ENCODE results near the gene FGF12. TPM values are rescaled to one million over a fixed set of nuclear protein-coding genes. Genes with fewer than 3 reads are reported as not detected.

FGF12 gene
- polyA plus RNA-seq, 2 of the 4 experiments (the other 2 are of a cell fraction): 0.63 to 1.1 TPM

DNA sequence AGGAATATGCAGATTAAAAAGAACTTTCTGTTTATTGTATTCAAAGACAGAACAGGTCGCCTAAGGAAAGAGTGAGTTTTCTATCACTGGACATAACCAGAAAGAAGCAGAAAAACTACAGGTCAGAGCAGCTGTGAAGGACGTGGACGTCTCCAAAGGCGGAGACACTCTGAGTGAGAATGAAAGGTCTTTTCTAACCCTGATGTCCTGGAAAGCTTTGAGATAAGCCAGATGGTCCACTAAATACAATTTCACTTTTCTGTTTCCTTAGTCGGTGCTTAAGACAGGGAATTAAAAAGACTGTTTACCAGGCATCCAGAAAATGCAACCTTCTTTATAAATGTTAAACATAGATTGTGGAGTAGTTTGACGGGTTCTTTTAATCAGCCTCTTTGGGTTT is 360.4 kb downstream of the FGF12 start:
- 52% methylated on average over 6 of the region's 6 CpGs for WGBS (ENCODE audit: missing lambda C conversion rate)
- POLR2A ChIA-PET: no interaction called here

DNA sequence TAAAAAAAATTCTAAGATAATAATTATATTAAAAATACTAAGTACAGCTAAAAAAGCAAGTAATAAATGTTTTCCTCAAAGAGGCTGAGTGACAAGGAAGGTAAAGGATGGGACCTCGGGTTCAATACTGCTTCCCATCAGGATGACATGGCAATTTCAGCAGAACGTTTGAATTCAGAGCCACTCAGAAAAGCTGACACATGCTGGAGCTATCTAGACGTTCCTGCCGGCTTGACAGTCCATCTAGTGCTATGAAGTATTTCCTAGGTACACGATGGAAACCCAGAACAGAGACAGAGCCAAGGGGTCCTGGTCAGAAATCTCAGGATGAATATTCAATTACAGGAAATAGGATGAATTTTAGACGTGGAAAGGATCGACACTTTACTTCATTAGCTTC is 361.8 kb downstream of the FGF12 start:
- Histone ChIP-seq H3K27ac (no peak overlapping the region), H3K4me2 (no peak overlapping the region), H3K4me3 (no peak overlapping the region), H3K9me3 (no peaks in the 10 kb centered on the region), H3K4me1 (no peaks in the 10 kb centered on the region)
- ATAC-seq (no peak), DNase-seq (ENCODE audit: low read depth in 1 of 2, low spot score in 1 of 2) (peak in 1 of 2 experiments; percentile 1), FAIRE-seq (no peak)
- 11% methylated on average over 7 of the region's 7 CpGs for WGBS (ENCODE audit: missing lambda C conversion rate)
- POLR2A ChIA-PET: no interaction called here
- CTCF ChIA-PET: no interaction called here
- TF ChIP-seq EHMT2 (IDR thresholded peaks at IDR 0.05; ENCODE audit: low read depth) (no peak), MAFK (IDR thresholded peaks at IDR 0.05; ENCODE audit: partially characterized antibody) (peak; percentile 43), TFCP2L1 (CRISPR knock-in tag; IDR thresholded peaks at IDR 0.05) (no peak), NFE2L2 (conservative IDR thresholded peaks at IDR 0.05; ENCODE audit: low read length) (peak; percentile 32; the same call in 1 of the 2 replicates), ESRRA (IDR thresholded peaks at IDR 0.05; ENCODE audit: borderline replicate concordance, low read length) (no peak), JUN (IDR thresholded peaks at IDR 0.05) (no peak)
- TF ChIP-seq, protein P1, sequence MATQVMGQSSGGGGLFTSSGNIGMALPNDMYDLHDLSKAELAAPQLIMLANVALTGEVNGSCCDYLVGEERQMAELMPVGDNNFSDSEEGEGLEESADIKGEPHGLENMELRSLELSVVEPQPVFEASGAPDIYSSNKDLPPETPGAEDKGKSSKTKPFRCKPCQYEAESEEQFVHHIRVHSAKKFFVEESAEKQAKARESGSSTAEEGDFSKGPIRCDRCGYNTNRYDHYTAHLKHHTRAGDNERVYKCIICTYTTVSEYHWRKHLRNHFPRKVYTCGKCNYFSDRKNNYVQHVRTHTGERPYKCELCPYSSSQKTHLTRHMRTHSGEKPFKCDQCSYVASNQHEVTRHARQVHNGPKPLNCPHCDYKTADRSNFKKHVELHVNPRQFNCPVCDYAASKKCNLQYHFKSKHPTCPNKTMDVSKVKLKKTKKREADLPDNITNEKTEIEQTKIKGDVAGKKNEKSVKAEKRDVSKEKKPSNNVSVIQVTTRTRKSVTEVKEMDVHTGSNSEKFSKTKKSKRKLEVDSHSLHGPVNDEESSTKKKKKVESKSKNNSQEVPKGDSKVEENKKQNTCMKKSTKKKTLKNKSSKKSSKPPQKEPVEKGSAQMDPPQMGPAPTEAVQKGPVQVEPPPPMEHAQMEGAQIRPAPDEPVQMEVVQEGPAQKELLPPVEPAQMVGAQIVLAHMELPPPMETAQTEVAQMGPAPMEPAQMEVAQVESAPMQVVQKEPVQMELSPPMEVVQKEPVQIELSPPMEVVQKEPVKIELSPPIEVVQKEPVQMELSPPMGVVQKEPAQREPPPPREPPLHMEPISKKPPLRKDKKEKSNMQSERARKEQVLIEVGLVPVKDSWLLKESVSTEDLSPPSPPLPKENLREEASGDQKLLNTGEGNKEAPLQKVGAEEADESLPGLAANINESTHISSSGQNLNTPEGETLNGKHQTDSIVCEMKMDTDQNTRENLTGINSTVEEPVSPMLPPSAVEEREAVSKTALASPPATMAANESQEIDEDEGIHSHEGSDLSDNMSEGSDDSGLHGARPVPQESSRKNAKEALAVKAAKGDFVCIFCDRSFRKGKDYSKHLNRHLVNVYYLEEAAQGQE (IDR thresholded peaks at IDR 0.05): no peak

More for the DNA sequence above, 360.4 kb downstream of the FGF12 start:
- Histone ChIP-seq H3K4me3 (no peak overlapping the region), H3K27ac (no peak overlapping the region), H3K4me2 (no peak overlapping the region), H3K9me3 (no peaks in the 10 kb centered on the region), H3K4me1 (no peaks in the 10 kb centered on the region)
- CTCF ChIA-PET: interaction anchor here (1.3 kb wide), 1 partner anchor 200 kb away, joined by 3 read pairs; no protein-coding TSS in a partner anchor
- DNase-seq (ENCODE audit: low read depth in 1 of 2, low spot score in 1 of 2) (no peak), FAIRE-seq (no peak), ATAC-seq (no peak)
- TF ChIP-seq CBX2 (IDR thresholded peaks at IDR 0.05; ENCODE audit: borderline replicate concordance, low read depth) (no peak), CEBPB (IDR thresholded peaks at IDR 0.05) (no peak), ZC3H11A (IDR thresholded peaks at IDR 0.05) (no peak), HDAC2 (IDR thresholded peaks at IDR 0.05) (no peak), CHD2 (IDR thresholded peaks at IDR 0.05; ENCODE audit: low read length, partially characterized antibody) (no peak), CBX8 (IDR thresholded peaks at IDR 0.05) (no peak), NPAS2 (CRISPR knock-in tag; IDR thresholded peaks at IDR 0.05; ENCODE audit: borderline replicate concordance) (no peak), NR3C1 (IDR thresholded peaks at IDR 0.05) (no peak), ZSCAN20 (CRISPR knock-in tag; IDR thresholded peaks at IDR 0.05) (no peak), HOXA7 (CRISPR knock-in tag; IDR thresholded peaks at IDR 0.05) (no peak), RCOR1 (IDR thresholded peaks at IDR 0.05; ENCODE audit: low read depth, low read length) (no peak), MAZ (IDR thresholded peaks at IDR 0.05; ENCODE audit: borderline replicate concordance, low read depth, low read length) (no peak), BHLHE40 (IDR thresholded peaks at IDR 0.05; ENCODE audit: low read depth, low read length) (no peak), EHMT2 (IDR thresholded peaks at IDR 0.05; ENCODE audit: low read depth) (no peak), JUNB (IDR thresholded peaks at IDR 0.05) (no peak), CHD4 (IDR thresholded peaks at IDR 0.05; ENCODE audit: borderline replicate concordance) (no peak), SREBF2 (IDR thresholded peaks at IDR 0.05) (no peak), JUN (IDR thresholded peaks at IDR 0.05) (no peak)
- TF ChIP-seq, protein P2, sequence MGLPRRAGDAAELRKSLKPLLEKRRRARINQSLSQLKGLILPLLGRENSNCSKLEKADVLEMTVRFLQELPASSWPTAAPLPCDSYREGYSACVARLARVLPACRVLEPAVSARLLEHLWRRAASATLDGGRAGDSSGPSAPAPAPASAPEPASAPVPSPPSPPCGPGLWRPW (IDR thresholded peaks at IDR 0.05): no peak
- TF ChIP-seq, protein P3, sequence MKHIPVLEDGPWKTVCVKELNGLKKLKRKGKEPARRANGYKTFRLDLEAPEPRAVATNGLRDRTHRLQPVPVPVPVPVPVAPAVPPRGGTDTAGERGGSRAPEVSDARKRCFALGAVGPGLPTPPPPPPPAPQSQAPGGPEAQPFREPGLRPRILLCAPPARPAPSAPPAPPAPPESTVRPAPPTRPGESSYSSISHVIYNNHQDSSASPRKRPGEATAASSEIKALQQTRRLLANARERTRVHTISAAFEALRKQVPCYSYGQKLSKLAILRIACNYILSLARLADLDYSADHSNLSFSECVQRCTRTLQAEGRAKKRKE (CRISPR knock-in tag; IDR thresholded peaks at IDR 0.05; ENCODE audit: low read depth): no peak

Data from A549 (cell line).